PFSK-1 (cell line): ENCODE data around the gene PEAR1.

ENCODE experiments used
- FOXP2 ChIP-seq: optimal IDR thresholded peaks from 2 replicates; pipeline ENCODE3; 2011; ENCODE audit warnings: borderline replicate concordance, control low read depth, inconsistent platforms; ENCODE audit not compliant: insufficient read depth; ENCODE audit errors: extremely low read length, extremely low read depth
- POLR2AphosphoS5 ChIP-seq: IDR thresholded peaks from 2 replicates; pipeline ENCODE4 v1.6.1; 2012; ENCODE audit warnings: low read depth, mild to moderate bottlenecking, control low read depth, low read length, moderate library complexity
- REST ChIP-seq, 2 experiments: IDR thresholded peaks; 2 replicates each; pipeline versions ENCODE4 v1.6.1 to v1.8.0; 2011 to 2012; ENCODE audit warnings: low read depth in 2 of 2, low read length in 2 of 2, control low read depth in 1 of 2, inconsistent platforms in 1 of 2, mild to moderate bottlenecking in 1 of 2, moderate library complexity in 1 of 2; ENCODE audit not compliant: insufficient read depth in 1 of 2
- SIN3A ChIP-seq: IDR thresholded peaks from 2 replicates; pipeline ENCODE4 v1.6.1; 2012; ENCODE audit warnings: mild to moderate bottlenecking, low read length, moderate library complexity, borderline replicate concordance; ENCODE audit not compliant: insufficient read depth
- TAF1 ChIP-seq: IDR thresholded peaks from 2 replicates; pipeline ENCODE4 v1.6.1; 2012; ENCODE audit warnings: low read length, control low read depth, borderline replicate concordance; ENCODE audit not compliant: insufficient read depth

Gene PEAR1

GRCh38 chr1:156906206-156906906 lies 12.8 kb downstream of the PEAR1 start:
- TF ChIP-seq SIN3A, result no peak

GRCh38 chr1:156908541-156908940 lies 15.0 kb downstream of the PEAR1 start:
- TF ChIP-seq REST (IDR thresholded peaks at IDR 0.05; ENCODE audit: insufficient read depth in 1 of 2, low read depth in 2 of 2, low read length in 2 of 2) (no peak), POLR2AphosphoS5 (no peak), TAF1 (no peak), FOXP2 (no peak), SIN3A (no peak)

- TF ChIP-seq SIN3A (no peak), FOXP2 (no peak), TAF1 (no peak), POLR2AphosphoS5 (no peak), REST (IDR thresholded peaks at IDR 0.05; ENCODE audit: insufficient read depth in 1 of 2, low read depth in 2 of 2, low read length in 2 of 2) (no peak)
These were observed 15.4 kb downstream of the PEAR1 start for GRCh38 chr1:156908955-156909354.

GRCh38 chr1:156909671-156910070 lies 16.2 kb downstream of the PEAR1 start:
- TF ChIP-seq FOXP2, result no peak

GRCh38 chr1:156910309-156910782 lies 16.8 kb downstream of the PEAR1 start:
- TF ChIP-seq POLR2AphosphoS5 (no peak), SIN3A (no peak), FOXP2 (peak; percentile 40), TAF1 (no peak), REST (IDR thresholded peaks at IDR 0.05; ENCODE audit: insufficient read depth in 1 of 2, low read depth in 2 of 2, low read length in 2 of 2) (no peak)

- no peak for TF ChIP-seq TAF1
- no peak for TF ChIP-seq FOXP2
- no peak for TF ChIP-seq SIN3A
- TF ChIP-seq REST (IDR thresholded peaks at IDR 0.05; ENCODE audit: insufficient read depth in 1 of 2, low read depth in 2 of 2, low read length in 2 of 2), result no peak
- no peak for TF ChIP-seq POLR2AphosphoS5
These were observed 18.2 kb downstream of the PEAR1 start for GRCh38 chr1:156911577-156912298.
